ENCODE data around the gene KIAA1217. TPM values are rescaled to one million over a fixed set of nuclear protein-coding genes. Genes with fewer than 3 reads are reported as not detected.

The KIAA1217 gene
- total and polyA plus RNA-seq, 2 experiments from 2014 or later = 13.3 to 23.1 TPM

- no peak for TF ChIP-seq CTCF (IDR thresholded peaks at IDR 0.05; ENCODE audit: low read depth, low read length)
- Histone ChIP-seq H3K4me1 (ENCODE audit: low read depth) (peaks cover 26% of the 10 kb centered on the region), H3K27me3 (no peaks in the 10 kb centered on the region), H3K27ac (no peak overlapping the region), H3K4me3 (no peak overlapping the region), H3K36me3 (no peaks in the 10 kb centered on the region), H3K9me3 (ENCODE audit: low read depth) (no peaks in the 10 kb centered on the region)
- no peak for DNase-seq (ENCODE audit: low read depth in 1 of 2, low spot score in 1 of 2)
Observed at GRCh38 chr10:24261627-24262026, 52.7 kb downstream of the KIAA1217 start.

- Histone ChIP-seq H3K9me3 (ENCODE audit: low read depth) (no peaks in the 10 kb centered on the region), H3K27me3 (no peaks in the 10 kb centered on the region), H3K27ac (peak overlapping the region; percentile 8), H3K4me3 (no peak overlapping the region), H3K36me3 (no peaks in the 10 kb centered on the region), H3K4me1 (ENCODE audit: low read depth) (peaks cover 13% of the 10 kb centered on the region)
- peak in 1 of 2 donors; percentile 56 for DNase-seq (ENCODE audit: low read depth in 1 of 2, low spot score in 1 of 2)
- TF ChIP-seq CTCF (IDR thresholded peaks at IDR 0.05; ENCODE audit: low read depth, low read length) = no peak
Observed at GRCh38 chr10:24262929-24263590, 54.1 kb downstream of the KIAA1217 start.

GRCh38 chr10:24269476-24269875 lies 60.5 kb downstream of the KIAA1217 start:
- no peaks in the 10 kb centered on the region for H3K4me1 ChIP-seq (ENCODE audit: low read depth)
- H3K27me3 ChIP-seq = no peaks in the 10 kb centered on the region
- no peaks in the 10 kb centered on the region for H3K36me3 ChIP-seq
- no peak for TF ChIP-seq CTCF (IDR thresholded peaks at IDR 0.05; ENCODE audit: low read depth, low read length)
- no peak for DNase-seq (ENCODE audit: low read depth in 1 of 2, low spot score in 1 of 2)
- H3K27ac ChIP-seq = no peak overlapping the region
- no peak overlapping the region for H3K4me3 ChIP-seq
- H3K9me3 ChIP-seq (ENCODE audit: low read depth) = no peaks in the 10 kb centered on the region

- Histone ChIP-seq H3K36me3 (no peaks in the 10 kb centered on the region), H3K4me3 (no peak overlapping the region), H3K27me3 (no peaks in the 10 kb centered on the region), H3K27ac (no peak overlapping the region), H3K9me3 (ENCODE audit: low read depth) (no peaks in the 10 kb centered on the region), H3K4me1 (ENCODE audit: low read depth) (no peaks in the 10 kb centered on the region)
- no peak for DNase-seq (ENCODE audit: low read depth in 1 of 2, low spot score in 1 of 2)
- no peak for TF ChIP-seq CTCF (IDR thresholded peaks at IDR 0.05; ENCODE audit: low read depth, low read length)
Observed at GRCh38 chr10:24272374-24272773, 63.4 kb downstream of the KIAA1217 start.

- Histone ChIP-seq H3K36me3 (no peaks in the 10 kb centered on the region), H3K4me3 (no peak overlapping the region), H3K9me3 (ENCODE audit: low read depth) (no peaks in the 10 kb centered on the region), H3K4me1 (ENCODE audit: low read depth) (no peaks in the 10 kb centered on the region), H3K27me3 (no peaks in the 10 kb centered on the region), H3K27ac (no peak overlapping the region)
- no peak for DNase-seq (ENCODE audit: low read depth in 1 of 2, low spot score in 1 of 2)
- no peak for TF ChIP-seq CTCF (IDR thresholded peaks at IDR 0.05; ENCODE audit: low read depth, low read length)
Observed at GRCh38 chr10:24277277-24277676, 68.3 kb downstream of the KIAA1217 start.

Measured in cardiac muscle cell (in vitro differentiated cells and primary cell).